CD4-positive, alpha-beta T cell (primary cell): ENCODE results near the gene SLC17A9. TPM values are rescaled to one million over a fixed set of nuclear protein-coding genes. Genes with fewer than 3 reads are reported as not detected.

ENCODE experiments used
- ATAC-seq: fragments of 200-7000 bp; cut with Tn5 transposase; one replicate; pipeline ENCODE4 v1.10.0; 2022; ENCODE audit warnings: mild to moderate bottlenecking; ENCODE audit not compliant: poor library complexity
- CTCF ChIA-PET: fragments of 350-600 bp; sonication (Branson Sonifier 250); formaldehyde crosslinking; loops from one replicate; lab custom pipeline; 2021; ENCODE audit warnings: antibody characterized with exemption, inconsistent platforms; lab: Charles Lee
- POLR2A ChIA-PET: fragments of 350-600 bp; sonication (Branson Sonifier 250); formaldehyde crosslinking; loops from one replicate; lab custom pipeline; 2021; ENCODE audit warnings: antibody characterized with exemption, inconsistent platforms; lab: Charles Lee
- DNase-seq, 14 experiments: peaks; one replicate each; pipeline ENCODE4 v3.0.0-alpha.2; 2013 to 2020; ENCODE audit warnings: mixed read lengths in 2 of 14
- H3K27ac ChIP-seq, 2 donors: one replicate each; pipeline versions ENCODE4 v1.5.1 to v1.7.0; 2013; ENCODE audit warnings: low read length in 2 of 2, low read depth in 1 of 2, mild to moderate bottlenecking in 1 of 2
- H3K27me3 ChIP-seq, 2 experiments: 1 replicate in 1 of 2; 2 replicates in 1 of 2; pipeline versions ENCODE4 v1.6.1 to v1.7.0; 2013; ENCODE audit warnings: low read length in 2 of 2, control low read depth in 1 of 2, mild to moderate bottlenecking in 1 of 2, moderate library complexity in 1 of 2; ENCODE audit not compliant: insufficient read depth in 2 of 2, control insufficient read depth in 1 of 2
- H3K36me3 ChIP-seq: one replicate; pipeline ENCODE4 v1.6.1; 2013; ENCODE audit warnings: low read length, control low read depth; ENCODE audit not compliant: insufficient read depth
- H3K4me1 ChIP-seq: one replicate; pipeline ENCODE4 v1.6.1; 2013; ENCODE audit warnings: low read length, control low read depth; ENCODE audit not compliant: insufficient read depth
- H3K4me3 ChIP-seq: one replicate; pipeline ENCODE4 v1.5.1; 2013; ENCODE audit warnings: mild to moderate bottlenecking, low read length, moderate library complexity
- H3K9me3 ChIP-seq, 2 experiments: 1 replicate in 1 of 2; 2 replicates in 1 of 2; pipeline versions ENCODE4 v1.6.1 to v1.7.0; 2013; ENCODE audit warnings: low read length in 2 of 2, mild to moderate bottlenecking in 2 of 2, control low read depth in 1 of 2, moderate library complexity in 1 of 2; ENCODE audit not compliant: control insufficient read depth in 1 of 2, insufficient read depth in 1 of 2
- H3K27ac Mint-ChIP-seq: one replicate; pipeline ENCODE4 v1.8.0; 2020; ENCODE audit warnings: mixed read lengths
- H3K27me3 Mint-ChIP-seq: one replicate; pipeline ENCODE4 v1.8.0; 2021; ENCODE audit warnings: mixed read lengths
- H3K36me3 Mint-ChIP-seq: one replicate; pipeline ENCODE4 v1.8.0; 2021; ENCODE audit warnings: low read depth, mixed read lengths
- H3K4me1 Mint-ChIP-seq: one replicate; pipeline ENCODE4 v1.8.0; 2021; ENCODE audit warnings: low read depth, mixed read lengths
- H3K4me3 Mint-ChIP-seq: one replicate; pipeline ENCODE4 v1.8.0; 2020; ENCODE audit warnings: mild to moderate bottlenecking, mixed read lengths
- H3K9me3 Mint-ChIP-seq: one replicate; pipeline ENCODE4 v1.8.0; 2020; ENCODE audit warnings: mixed read lengths
- CTCF ChIP-seq: fragments of 200-600 bp; IDR thresholded peaks from one replicate; pipeline ENCODE4 v1.8.0; 2022; ENCODE audit warnings: antibody characterized with exemption, mild to moderate bottlenecking
- intact Hi-C, 2 experiments: fragments of 100-400 bp; cut with DNase I in 1 of 2; cut with micrococcal nuclease in 1 of 2; formaldehyde crosslinking; loops; one replicate each; pipeline versions ENCODE4 v1.15.1 to v1.9.0; 2023 to 2025; cut with DNase I, micrococcal nuclease
- total RNA-seq, 174 experiments: library from RNA in 2 of 174; stranded (reverse) in 2 of 174; gene quantifications; one replicate each; pipeline ENCODE4 v1.2.3 and lab custom pipeline; 2021 to 2026

SLC17A9 gene
- total RNA-seq, 2 experiments from 2014 or later: 3.5 to 5.5 TPM

- Histone ChIP-seq H3K9me3 (peaks cover 0 to 9% of the 10 kb centered on the region in 2 experiments), H3K4me3 (no peak overlapping the region), H3K4me1 (peaks cover 55% of the 10 kb centered on the region), H3K36me3 (no peaks in the 10 kb centered on the region), H3K27me3 (no peaks in the 10 kb centered on the region), H3K27ac (no peak overlapping the region)
- DNase-seq (no peak), ATAC-seq (no peak)
- intact Hi-C loops: loop anchor here in 1 of 2 experiments (2.0 to 10.0 kb wide), 2 partner anchors 17 to 49 kb away; partner anchors contain the start of genes BHLHE23 and GID8
- TF ChIP-seq CTCF: no peak
- ChIA-PET POLR2A (interaction anchor here (1.2 to 3.1 kb wide), 3 partner anchors 9 to 34 kb away, joined by 3 to 41 read pairs (median 9); partner anchors contain the start of gene GID8), CTCF (interaction anchor here (2.1 kb wide), 1 partner anchor 53 kb away, joined by 7 read pairs; no protein-coding TSS in a partner anchor)
- H3K36me3 Mint-ChIP-seq: no peaks in the 10 kb centered on the region
- H3K9me3 Mint-ChIP-seq: no peaks in the 10 kb centered on the region
- no peak overlapping the region for H3K4me3 Mint-ChIP-seq
- H3K4me1 Mint-ChIP-seq: peaks cover 27% of the 10 kb centered on the region
- H3K27me3 Mint-ChIP-seq: no peaks in the 10 kb centered on the region
- H3K27ac Mint-ChIP-seq: peak overlapping the region; percentile 90
These were observed 3.2 kb downstream of the SLC17A9 start for GRCh38 chr20:62955519-62956386.

- Histone ChIP-seq H3K27me3 (no peaks in the 10 kb centered on the region), H3K36me3 (no peaks in the 10 kb centered on the region), H3K4me3 (no peak overlapping the region), H3K9me3 (peaks cover 0 to 9% of the 10 kb centered on the region in 2 experiments), H3K4me1 (peaks cover 48% of the 10 kb centered on the region), H3K27ac (no peak overlapping the region)
- DNase-seq (no peak), ATAC-seq (no peak)
- intact Hi-C loops: loop anchor here in 1 of 2 experiments (10.0 kb wide), 1 partner anchor 48 kb away; the partner anchor contains the start of gene BHLHE23
- Mint-ChIP-seq H3K4me1 (peaks cover 22% of the 10 kb centered on the region), H3K27me3 (no peaks in the 10 kb centered on the region), H3K9me3 (no peaks in the 10 kb centered on the region), H3K36me3 (no peaks in the 10 kb centered on the region), H3K27ac (peak overlapping the region; percentile 30), H3K4me3 (no peak overlapping the region)
- POLR2A ChIA-PET: interaction anchor here (0.7 kb wide), 1 partner anchor 55 kb away, joined by 3 read pairs; no protein-coding TSS in a partner anchor
- TF ChIP-seq CTCF: no peak
- CTCF ChIA-PET: no interaction called here
These were observed 4.1 kb downstream of the SLC17A9 start for GRCh38 chr20:62956387-62957135.
